Measurements from ENCODE around the gene XYLT2.

Gene XYLT2

GRCh38 chr17:50365649-50366393 lies 19.9 kb downstream of the XYLT2 start:
- DNase-seq = no peak

DNA sequence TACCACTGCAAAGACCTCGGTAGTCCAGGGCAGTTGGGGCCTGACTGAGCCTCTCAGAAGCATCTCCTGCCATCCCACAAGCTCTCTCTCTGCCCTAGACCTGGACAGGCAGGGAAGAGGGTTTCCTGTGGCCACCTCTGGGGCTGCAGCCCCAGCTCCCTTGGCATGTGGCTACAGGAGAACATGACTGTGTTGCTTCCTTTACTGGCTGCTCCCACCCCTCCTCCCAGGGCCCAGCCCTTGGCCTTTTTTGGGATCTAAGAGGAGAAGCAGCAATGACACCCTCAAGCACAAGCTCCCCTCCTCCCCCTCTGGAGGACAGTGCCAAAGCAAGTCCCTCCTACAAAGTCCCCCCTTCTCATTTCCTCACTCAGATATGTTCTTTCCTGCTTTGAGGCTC lies 21.5 kb downstream of the XYLT2 start:
- no peak for DNase-seq

GRCh38 chr17:50370052-50370451 lies 24.1 kb downstream of the XYLT2 start:
- DNase-seq = no peak

GRCh38 chr17:50371526-50371925 lies 25.6 kb downstream of the XYLT2 start:
- DNase-seq = no peak

DNA sequence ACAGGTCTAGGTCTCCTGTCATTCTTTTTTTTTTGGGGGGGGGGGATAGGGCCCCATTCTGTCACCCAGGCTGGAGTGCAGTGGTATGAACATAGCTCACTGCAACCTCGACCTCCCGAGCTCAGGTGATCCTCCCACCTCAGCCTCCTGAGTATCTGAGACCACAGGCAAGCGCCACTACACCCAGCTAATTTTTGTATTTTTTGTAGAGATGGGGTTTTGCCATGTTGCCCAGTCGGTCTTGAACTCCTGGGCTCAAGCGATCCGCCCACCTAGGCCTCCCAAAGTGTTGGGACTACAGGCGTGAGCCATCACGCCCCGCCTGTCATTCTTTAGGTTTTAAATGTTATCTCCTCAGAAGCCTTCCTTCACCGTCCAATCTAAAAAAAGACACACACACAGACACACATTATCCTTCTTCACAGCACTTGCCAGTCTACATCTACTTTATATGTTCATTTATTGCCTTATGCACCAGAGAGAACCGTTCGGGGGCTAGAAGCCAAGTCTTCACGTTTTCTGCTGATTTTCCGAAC lies 26.4 kb downstream of the XYLT2 start:
- no peak for DNase-seq

GRCh38 chr17:50372758-50373556 lies 27.0 kb downstream of the XYLT2 start, which contains the start of the genes EME1 and MRPL27:
EME1 (plus strand) TSS chr17:50373229; CDS start chr17:50375209, 1,980 bp downstream.
MRPL27 (minus strand) TSS chr17:50373184; CDS start chr17:50373170, 14 bp downstream.
- DNase-seq = peak; percentile 94

DNA sequence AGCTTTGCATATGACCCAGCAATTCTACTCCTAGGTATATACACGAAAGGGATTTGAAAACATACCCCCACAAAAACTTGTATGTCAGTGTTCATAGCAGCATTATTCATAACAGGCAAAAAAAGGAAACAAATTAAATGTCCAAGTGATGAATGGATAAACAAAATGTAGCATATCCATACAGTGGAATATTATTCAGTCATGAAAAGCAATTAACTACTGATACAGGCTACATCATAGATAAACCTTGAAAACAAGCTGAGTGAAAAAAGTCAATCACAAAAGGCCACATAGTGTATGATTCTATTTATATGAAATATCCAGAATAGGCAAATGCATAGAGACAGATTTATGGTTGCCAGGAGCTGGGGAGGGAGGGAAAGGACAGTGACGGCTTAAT lies 27.8 kb downstream of the XYLT2 start:
- no peak for DNase-seq

GRCh38 chr17:50375858-50376538 lies 30.1 kb downstream of the XYLT2 start:
- no peak for DNase-seq

DNA sequence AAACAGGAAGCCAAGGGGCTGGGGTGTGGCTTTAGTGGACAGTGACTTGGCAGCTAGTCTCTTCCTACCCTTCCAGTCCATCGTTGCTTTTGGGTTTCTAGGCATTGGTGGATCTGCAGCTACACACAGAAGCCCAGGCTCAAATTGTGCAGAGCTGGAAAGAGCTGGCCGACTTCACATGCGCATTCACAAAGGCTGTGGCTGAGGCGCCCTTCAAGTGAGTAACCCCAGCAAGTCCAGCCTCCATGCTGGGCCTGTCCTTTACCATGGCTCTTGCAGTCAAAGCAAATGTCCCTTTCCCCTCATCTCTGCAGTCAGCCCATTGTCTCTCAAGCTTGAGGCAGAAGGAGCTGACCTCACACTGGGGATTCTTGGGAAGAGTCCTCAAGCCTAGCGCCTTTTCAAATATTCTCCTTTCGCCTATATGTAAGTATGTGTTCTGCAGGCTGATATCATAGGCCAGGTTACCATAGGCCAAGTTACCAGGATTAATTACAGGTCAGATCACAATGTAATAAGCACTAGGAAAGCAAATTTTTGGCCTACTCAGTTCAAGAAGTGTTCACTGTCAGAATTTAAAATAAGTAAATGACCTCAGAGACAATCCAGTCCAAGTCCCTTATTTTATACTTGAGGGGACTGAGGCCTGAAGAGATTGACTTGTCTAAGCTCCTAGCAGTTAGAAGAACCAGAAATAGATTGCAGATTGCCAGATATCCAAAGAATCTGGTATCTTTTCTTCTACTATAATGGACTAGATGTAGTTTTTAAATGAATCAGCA lies 33.6 kb downstream of the XYLT2 start:
- no peak for DNase-seq

DNA sequence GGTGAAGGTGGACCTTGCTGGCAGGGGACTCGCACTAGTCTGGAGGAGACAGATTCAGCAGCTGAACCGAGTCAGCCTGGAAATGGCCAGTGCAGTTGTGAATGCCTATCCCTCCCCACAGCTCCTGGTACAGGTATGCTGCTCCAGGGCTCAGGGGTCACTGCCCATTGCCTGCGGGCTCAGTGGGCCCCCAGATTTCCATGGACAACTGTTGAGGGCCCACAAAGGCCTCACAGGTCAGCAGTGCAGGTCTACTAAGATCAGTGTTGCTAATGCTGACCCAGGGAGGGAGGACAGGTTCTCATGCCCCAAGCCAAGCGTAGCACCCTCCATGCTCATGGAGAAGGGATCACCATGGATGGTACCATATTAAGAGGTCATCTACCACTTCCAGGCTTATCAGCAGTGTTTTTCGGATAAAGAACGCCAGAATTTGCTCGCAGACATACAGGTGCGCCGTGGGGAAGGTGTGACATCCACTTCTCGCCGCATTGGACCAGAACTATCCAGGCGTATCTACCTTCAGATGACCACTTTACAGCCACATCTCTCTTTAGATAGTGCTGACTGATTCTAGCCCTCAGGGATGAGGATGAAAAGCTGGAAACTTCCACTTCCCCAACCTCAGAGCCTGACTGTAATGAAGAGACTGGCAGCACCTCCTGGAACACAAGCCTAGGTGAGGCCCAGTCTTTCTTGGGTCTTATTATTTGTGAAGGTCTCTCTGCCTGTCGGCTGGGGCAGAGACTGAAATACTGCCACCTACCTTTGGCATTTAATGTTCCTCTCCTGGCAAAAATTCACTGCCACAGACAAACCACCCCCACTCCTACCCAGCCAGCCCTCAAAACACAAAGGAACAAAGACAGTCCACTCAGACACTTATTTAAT lies 34.7 kb downstream of the XYLT2 start:
- no peak for DNase-seq

DNA sequence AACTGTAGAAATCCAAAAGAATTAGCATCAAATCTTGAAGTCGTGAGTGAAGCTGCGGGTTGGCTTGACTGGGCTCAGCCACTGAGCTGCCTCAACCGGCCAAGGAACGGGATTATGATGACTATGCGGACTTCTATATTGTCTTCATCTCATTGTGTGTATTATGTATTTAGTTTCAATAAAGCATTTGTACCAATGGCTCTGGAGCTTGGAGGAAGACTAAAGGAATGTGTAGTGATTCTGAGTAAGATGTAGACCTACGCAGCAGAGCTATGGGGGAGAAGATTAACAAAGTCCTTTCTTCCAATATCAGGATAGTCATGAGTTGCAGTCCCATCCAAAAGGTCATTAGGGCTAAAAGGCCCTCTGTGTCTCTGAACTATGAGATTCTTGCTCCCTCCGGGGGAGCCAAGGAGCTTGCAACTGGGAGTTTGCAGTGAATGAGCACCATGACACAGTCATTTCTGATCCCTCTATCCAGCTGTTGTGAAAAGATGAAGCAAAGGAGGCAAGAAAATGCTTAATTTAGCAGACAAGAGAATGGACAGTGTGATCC lies 35.4 kb downstream of the XYLT2 start:
- DNase-seq = no peak

DNA sequence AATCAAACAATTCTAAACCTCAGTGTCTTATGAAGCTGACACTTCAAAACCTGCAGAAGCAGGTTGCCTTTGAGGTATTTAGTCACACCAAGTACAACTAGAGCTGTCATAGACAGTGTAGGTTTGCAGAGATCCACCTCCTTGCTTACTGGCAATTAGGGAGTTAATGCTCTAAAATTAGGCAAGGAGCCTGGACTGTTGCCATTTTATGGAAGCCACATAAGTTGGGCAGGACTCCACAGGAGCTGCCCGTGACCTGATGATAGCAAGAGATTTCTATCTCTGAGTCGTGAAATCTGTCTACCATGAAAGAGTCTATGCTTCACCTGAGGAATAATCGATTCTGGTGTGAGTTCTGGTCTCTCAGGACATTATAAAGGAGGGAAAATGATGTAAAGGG lies 36.0 kb downstream of the XYLT2 start:
- no peak for DNase-seq

DNA sequence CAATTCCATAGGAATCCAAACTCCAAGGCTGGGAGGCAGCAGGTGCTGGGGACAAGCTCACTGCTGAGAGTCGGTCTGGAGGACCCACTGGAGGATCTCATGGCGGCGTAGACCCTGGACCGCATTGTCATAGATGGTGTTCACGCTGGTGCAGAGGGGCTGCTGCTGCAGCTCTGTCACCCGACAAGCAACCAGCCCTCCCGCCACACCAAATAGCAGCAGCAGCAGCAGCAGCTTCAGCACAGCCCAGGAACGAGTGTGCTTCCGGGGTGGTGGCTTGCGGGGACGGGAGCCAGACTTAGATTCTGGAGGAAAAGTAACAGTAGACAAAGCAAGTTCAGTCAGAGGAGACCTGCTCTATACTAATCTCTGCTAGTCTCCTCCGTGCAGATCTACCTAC lies 37.0 kb downstream of the XYLT2 start:
- DNase-seq = no peak

GRCh38 chr17:50386510-50386909 lies 40.6 kb downstream of the XYLT2 start:
- DNase-seq = no peak

- no peak for DNase-seq
Measured at GRCh38 chr17:50388728-50389127, 42.8 kb downstream of the XYLT2 start.

GRCh38 chr17:50389534-50389933 lies 43.6 kb downstream of the XYLT2 start:
- DNase-seq = no peak

DNA sequence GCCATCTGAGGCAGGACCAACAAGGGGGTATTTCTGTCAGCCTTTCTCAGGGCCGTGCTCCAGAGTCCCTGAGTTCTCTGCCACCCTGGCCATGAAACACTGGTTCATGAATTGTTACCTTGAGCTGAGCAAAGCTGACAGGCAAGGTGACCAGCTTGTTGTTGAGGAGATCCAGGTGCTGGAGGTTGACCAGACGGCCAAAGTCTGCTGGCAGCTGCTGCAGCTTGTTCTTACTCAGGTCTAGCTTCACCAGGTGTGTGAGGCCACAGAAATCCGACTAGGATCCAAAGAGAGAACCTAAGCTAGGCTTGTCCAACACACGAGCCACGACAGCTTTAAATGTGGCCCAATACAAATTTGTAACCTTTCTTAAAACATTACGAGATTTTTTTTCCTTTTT lies 46.7 kb downstream of the XYLT2 start:
- DNase-seq = no peak

DNA sequence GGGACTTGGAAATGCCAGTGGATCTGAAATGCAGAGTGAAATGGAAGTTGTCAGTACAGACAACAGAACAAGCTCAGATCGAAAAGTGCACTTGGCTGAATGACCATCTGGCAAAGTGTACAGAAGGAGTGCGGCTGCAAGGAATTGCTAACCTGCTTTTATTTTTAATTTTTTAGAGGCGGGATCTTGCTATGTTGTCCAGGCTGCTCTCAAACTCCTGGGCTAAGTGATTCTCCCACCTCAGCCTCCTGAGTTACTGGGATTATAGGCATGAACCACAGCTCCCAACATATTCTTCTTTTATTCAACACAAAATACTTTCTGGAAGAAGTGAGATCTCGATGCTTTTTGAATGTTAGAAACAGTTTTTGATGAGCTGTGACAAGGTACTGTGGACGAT lies 47.8 kb downstream of the XYLT2 start:
- DNase-seq = no peak

DNA sequence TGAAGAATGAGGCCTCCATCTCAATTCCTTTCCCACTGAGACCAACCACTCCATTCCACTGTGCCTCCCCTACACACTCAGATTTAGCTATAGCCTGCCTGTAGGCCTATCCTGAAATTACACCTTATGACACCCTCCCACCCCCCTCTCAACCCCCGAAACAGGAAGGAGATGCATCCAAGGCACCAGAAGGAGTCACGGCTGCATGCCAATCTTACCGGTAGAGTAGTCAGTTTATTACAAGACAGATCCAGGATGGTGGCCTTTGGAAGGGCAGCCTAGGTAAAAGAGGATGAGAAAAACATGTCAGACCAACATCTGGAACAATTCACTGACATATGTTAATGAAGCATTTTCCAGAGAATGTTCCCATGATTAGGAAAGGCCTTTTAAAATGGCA lies 48.8 kb downstream of the XYLT2 start:
- DNase-seq = no peak

- DNase-seq = peak; percentile 13
Measured at GRCh38 chr17:50396261-50397110, 50.6 kb downstream of the XYLT2 start.

All from activated CD4-positive, alpha-beta T cell treated with anti-CD3 and anti-CD28 coated beads, Interleukin-2, Interleukin-6, amounts not matched to agents 100 ng/mL and 50 ng/mL, durations not matched to agents 16 hours and 8 hours (primary cell).